Suprapubic skin (tissue), 4 donors: ENCODE results near the gene BMPER.

ENCODE experiments used
- CTCF ChIP-seq, 2 donors: fragments of 200-600 bp in 1 of 2; fragments of 450-650 bp in 1 of 2; sonication (generic) in 1 of 2; IDR thresholded peaks; one replicate each; pipeline ENCODE4 v1.5.1; 2016 to 2019; ENCODE audit warnings: antibody characterized with exemption in 2 of 2, mild to moderate bottlenecking in 1 of 2, moderate library complexity in 1 of 2
- POLR2A ChIP-seq, 2 donors: fragments of 450-650 bp; IDR thresholded peaks; one replicate each; pipeline ENCODE4 v1.6.1; 2017; ENCODE audit warnings: antibody characterized with exemption in 2 of 2, mild to moderate bottlenecking in 2 of 2, moderate library complexity in 2 of 2
- POLR2AphosphoS5 ChIP-seq, 3 donors: sonication (generic); formaldehyde crosslinking; IDR thresholded peaks; one replicate each; pipeline ENCODE4 v1.6.1; 2017; ENCODE audit warnings: antibody characterized with exemption in 3 of 3

- TF ChIP-seq CTCF (IDR thresholded peaks at IDR 0.05) (no peak), POLR2AphosphoS5 (IDR thresholded peaks at IDR 0.05) (no peak), POLR2A (IDR thresholded peaks at IDR 0.05) (no peak)
Measured at GRCh38 chr7:33909318-33909717, 4.0 kb downstream of the BMPER start.
